Measurements from ENCODE around the gene TENT5C.
A peak's percentile ranks its signal among the peaks of the same experiment; 100 is the strongest.

Gene TENT5C

GRCh38 chr1:117657949-117658660, 52.3 kb downstream of the TENT5C start:
- no peak for DNase-seq

DNA sequence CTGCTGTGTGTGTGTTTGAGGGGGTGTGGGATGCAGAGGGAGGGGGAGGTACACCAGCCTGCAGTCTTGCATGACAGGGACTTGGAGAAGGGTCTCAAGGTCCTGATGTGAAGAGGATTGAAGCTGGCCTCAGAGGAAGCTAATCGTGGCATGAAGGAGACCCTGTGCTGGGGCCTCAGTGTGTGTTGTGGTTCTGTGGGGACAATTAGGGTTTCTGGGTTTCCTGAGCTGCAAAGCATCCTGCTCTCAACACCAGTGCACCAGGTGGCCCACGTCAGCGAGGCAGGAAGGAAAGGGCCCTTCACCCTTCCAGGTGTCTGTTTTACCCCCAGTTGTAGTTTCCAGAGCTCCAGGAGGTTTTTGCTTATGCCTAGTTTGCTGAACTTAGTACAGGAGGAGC, 52.8 kb downstream of the TENT5C start:
- no peak for DNase-seq

DNA sequence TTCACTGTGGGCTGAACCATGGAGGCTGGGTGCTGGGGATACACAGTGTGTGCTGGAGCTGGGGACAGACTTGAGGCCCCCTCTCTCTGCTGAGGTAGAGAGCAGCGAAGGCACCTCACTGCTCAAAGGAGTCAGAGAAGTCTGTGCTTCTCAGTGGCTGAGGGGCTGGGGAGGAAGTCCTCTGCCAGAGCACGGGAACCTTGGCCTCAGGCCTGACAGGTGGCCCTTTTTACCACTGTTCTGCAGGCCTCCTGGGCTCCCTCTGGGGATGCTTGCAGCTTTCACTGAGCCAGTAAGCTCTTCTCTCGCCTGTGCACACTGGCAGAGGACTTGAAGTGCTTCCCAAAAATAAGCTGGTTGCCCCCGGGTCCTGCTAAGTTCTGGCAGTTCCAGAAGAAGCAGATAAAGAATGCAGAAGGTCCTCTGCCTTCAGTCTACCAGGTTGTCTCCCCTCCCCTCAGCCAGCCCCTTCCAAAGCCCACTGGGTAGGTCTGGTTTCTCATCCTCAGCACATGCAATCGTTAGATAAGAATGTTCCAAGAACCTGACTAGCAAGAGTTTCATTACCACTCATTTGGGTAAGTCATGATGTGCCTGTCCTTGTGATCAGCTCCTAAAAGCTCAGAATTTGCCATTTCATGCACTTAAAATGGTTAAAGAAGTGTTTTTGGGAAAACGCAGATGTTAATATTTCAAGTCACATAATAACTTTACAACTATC, 53.9 kb downstream of the TENT5C start:
- no peak for DNase-seq

DNA sequence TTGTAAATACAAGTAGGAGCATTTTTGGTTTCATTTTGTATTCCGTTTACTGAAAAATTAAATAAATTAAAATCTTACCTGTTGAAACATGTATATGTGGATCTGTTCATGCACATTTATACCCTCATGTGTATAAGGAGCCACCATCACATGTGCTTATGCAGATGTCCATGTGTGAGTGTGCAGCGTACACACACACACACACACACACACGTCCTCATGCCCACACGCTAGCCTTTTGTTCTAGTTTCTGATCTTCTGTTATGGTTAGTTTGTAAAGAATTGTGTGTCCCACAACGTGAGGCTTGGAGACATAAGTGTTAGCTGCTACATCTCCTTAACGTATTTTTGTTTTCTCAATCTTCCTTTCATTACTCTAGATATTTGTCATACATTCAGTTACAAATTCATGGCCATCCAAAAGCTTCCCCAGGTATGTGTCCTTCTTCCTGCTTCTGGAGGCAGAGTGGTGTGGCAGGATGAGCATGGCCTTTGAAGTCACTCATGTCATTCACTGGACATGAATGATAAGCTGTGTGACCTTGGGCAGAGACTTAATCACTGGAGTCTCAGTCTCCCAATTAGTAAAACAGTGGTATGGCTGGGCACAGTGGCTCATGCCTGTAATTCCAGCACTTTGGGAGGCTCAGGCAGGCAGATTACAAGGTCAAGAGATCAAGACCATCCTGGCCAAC, 54.6 kb downstream of the TENT5C start:
- no peak for DNase-seq

- no peak for DNase-seq
Observed at GRCh38 chr1:117661027-117661426, 55.2 kb downstream of the TENT5C start.

DNA sequence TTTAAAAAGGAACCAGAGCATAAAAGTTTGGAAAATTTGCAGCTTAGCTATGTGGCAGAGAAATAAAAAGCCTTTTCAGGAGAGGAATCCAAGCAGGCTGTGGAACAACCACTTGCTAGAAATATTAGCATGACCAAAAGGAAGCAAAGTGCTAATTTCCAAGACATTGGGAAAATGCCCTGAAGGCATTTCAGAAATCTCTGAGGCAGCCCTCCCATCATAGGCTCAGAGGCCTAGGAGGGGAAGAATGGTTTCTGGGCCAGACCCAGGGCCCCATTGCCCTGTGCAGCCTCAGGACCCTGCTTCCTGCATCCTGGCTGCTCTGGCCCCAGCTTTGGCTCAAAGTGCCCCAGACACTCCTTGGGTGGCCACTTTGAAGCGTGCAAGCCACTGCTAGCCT, 56.8 kb downstream of the TENT5C start:
- no peak for DNase-seq

DNA sequence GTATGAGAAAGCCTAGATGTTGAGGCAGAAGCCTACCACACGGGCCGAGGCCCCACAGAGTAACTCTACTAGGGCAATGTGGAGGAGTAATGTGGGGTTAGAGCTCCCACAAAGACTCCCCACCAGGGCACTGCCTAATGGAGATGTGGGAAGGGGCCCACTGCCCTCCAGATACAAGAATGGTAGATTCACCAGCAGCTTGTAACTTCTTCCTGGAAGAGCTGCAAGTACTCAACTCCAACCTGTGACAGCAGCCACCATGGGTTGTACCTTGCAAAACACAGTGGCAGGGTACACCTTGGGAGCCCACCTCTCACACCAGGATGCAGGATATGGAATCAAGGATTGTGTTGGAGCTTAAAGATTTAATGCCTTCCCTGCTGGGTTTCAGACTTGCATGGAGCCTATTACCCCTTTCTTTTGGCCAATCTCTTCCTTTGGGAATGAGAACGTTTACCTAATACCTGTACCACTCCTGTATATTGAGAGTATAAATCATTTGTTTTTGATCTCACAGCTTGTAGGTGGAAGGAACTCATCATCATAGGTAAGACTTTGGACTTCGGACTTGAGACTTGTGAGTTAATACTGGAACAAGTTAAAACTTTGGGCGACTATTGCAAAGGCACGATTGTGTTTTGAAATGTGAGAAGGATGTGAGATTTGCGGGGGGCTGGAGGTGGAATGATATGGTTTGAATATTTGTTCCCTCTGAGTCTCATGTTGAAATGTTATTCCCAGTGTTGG, 57.5 kb downstream of the TENT5C start:
- DNase-seq = no peak

DNA sequence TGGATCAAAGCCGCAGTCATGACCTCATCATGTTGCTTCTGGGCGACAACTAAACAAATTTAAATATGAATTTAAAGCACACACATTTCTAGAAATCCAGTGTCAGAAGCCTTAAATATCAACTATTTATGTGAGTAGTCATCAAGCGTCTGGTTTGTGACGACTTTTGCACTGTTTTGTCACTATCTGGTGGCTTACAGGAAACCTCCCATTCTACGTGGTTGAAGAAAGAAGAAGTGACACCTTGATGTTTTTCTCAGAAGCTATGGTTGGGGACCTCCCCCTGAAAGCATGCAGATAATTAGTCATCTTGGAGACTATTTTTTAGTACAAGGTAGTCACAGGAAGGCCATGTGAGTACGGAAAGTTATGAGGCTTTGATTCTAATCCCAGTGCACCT, 58.5 kb downstream of the TENT5C start:
- DNase-seq = peak; percentile 50

GRCh38 chr1:117665556-117666270, 59.9 kb downstream of the TENT5C start:
- DNase-seq = no peak

DNA sequence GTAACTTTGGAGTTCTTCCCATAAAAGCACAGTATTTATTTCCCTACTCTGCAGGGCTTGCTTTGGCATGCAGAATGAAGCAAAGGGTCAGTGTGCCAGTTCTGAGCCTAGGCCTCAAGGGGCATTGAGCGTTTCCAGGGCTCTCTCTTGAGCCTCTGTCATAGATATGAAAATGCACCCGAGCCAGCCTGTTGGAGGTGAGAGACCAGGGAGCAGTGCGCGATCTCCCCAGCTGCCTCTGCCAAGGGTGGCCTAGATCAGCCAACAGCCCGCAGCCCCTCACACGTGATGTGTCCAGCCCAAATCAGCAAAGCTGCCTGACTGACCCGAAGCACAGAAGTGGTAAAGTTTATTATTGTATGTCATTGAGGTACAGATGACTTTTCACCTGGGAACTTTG, 63.7 kb downstream of the TENT5C start:
- DNase-seq = no peak

GRCh38 chr1:117670976-117671780, 65.3 kb downstream of the TENT5C start:
- DNase-seq = no peak

GRCh38 chr1:117671781-117672501, 66.1 kb downstream of the TENT5C start:
- no peak for DNase-seq

- no peak for DNase-seq
Observed at GRCh38 chr1:117672756-117673155, 66.9 kb downstream of the TENT5C start.

DNA sequence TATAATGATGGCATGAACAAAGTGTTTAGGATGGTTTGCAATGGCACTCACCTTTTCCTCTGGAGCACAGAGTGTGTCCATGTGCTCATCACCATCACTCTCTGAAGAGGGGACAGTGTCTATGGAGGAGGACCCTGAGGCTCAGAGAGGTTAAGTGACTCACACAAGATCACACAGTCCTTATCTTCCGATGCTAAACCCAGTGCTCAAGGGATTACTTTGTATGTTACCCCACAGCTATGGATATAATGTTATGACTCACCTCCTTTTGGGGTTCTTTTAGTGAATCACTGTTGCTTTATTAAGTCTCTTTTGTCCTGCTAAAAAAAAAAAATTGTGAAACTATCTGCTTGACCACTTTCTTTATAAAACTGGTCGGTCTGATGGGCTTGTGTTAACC, 67.6 kb downstream of the TENT5C start:
- no peak for DNase-seq

- DNase-seq = no peak
Observed at GRCh38 chr1:117674521-117675400, 68.9 kb downstream of the TENT5C start.

GRCh38 chr1:117675907-117676430, 70.1 kb downstream of the TENT5C start:
- DNase-seq = no peak

DNA sequence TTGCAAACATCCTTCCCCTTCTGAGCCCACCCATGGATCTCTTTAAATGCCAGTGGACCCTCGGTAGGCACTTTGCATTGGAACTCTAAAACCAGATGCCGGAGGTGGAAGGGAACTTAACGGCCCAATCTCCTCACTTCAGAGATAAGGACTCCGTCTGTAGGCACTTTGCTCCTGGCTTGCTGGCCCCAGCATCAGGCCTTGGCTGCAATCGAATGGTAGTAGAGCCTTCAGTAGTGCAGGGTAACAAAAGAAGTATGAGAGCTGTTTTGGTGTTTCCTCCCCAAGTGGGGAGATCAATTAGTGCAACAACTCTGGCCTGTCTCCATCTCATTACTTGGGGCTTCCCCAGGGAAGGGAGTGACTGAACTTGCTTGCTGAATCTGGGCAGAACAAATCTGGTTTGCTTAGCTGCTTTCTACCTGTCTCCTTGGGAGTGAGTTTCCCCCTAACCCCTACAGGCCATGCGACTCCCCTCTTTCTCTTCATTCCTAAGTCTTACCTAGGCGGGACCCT, 70.8 kb downstream of the TENT5C start:
- DNase-seq = no peak

All from activated T-cell treated with anti-CD3 and anti-CD28 coated beads for 4 hours (primary cell).